MM.1S (cell line): ENCODE results near the gene EML1.

Experiments used
- DNase-seq: peaks from one replicate; pipeline ENCODE4 v3.0.0-alpha.2; 2015
- H2AFZ ChIP-seq: fragments of 300-600 bp; sonication (generic); 2 replicates; pipeline ENCODE4 v1.6.0; 2016; ENCODE audit warnings: antibody characterized with exemption, low read length
- H3F3A ChIP-seq: fragments of 300-600 bp; sonication (generic); 2 replicates; pipeline ENCODE4 v1.6.1; 2016; ENCODE audit warnings: mild to moderate bottlenecking, antibody characterized with exemption, low read length, moderate library complexity, mixed read lengths; ENCODE audit not compliant: insufficient read depth
- H3K27ac ChIP-seq: fragments of 300-600 bp; sonication (generic); 2 replicates; pipeline ENCODE4 v1.5.1; 2016; ENCODE audit warnings: mild to moderate bottlenecking, low read length
- H3K27me3 ChIP-seq: fragments of 300-600 bp; sonication (generic); replicated peaks from 2 replicates; pipeline ENCODE4 v1.6.0; 2016; ENCODE audit warnings: low read length; ENCODE audit not compliant: insufficient read depth
- H3K36me3 ChIP-seq: fragments of 300-600 bp; sonication (generic); replicated peaks from 2 replicates; pipeline ENCODE4 v1.6.1; 2016; ENCODE audit warnings: mild to moderate bottlenecking, low read length, mixed read lengths; ENCODE audit not compliant: insufficient read depth
- H3K4me1 ChIP-seq: fragments of 300-600 bp; sonication (generic); 2 replicates; pipeline ENCODE4 v1.6.1; 2016; ENCODE audit warnings: low read length, mixed read lengths
- H3K4me2 ChIP-seq: fragments of 300-600 bp; sonication (generic); 2 replicates; pipeline ENCODE4 v1.6.0; 2016; ENCODE audit warnings: low read depth, low read length
- H3K4me3 ChIP-seq: fragments of 300-600 bp; sonication (generic); 2 replicates; pipeline ENCODE4 v1.5.1; 2016; ENCODE audit warnings: low read length, mixed read lengths
- H3K79me2 ChIP-seq: fragments of 300-600 bp; sonication (generic); 2 replicates; pipeline ENCODE4 v1.6.1; 2016; ENCODE audit warnings: mixed run types, low read length, mixed read lengths
- H3K9ac ChIP-seq: fragments of 300-600 bp; sonication (generic); 2 replicates; pipeline ENCODE4 v1.6.1; 2016; ENCODE audit warnings: low read length, mixed read lengths
- H3K9me2 ChIP-seq: fragments of 300-600 bp; sonication (generic); replicated peaks from 2 replicates; pipeline ENCODE4 v1.6.1; 2016; ENCODE audit warnings: mild to moderate bottlenecking, low read length, mixed read lengths; ENCODE audit not compliant: insufficient read depth
- H3K9me3 ChIP-seq: fragments of 300-600 bp; sonication (generic); replicated peaks from 2 replicates; pipeline ENCODE4 v1.6.1; 2016; ENCODE audit warnings: mild to moderate bottlenecking, low read length, mixed read lengths; ENCODE audit not compliant: insufficient read depth
- H4K20me1 ChIP-seq: fragments of 300-600 bp; sonication (generic); 2 replicates; pipeline ENCODE4 v1.6.1; 2016; ENCODE audit warnings: mild to moderate bottlenecking, low read length, moderate library complexity, mixed read lengths; ENCODE audit not compliant: insufficient read depth
- EZH2 ChIP-seq: fragments of 300-600 bp; sonication (generic); optimal IDR thresholded peaks from 2 replicates; pipeline ENCODE3; 2017; ENCODE audit warnings: low read depth, mild to moderate bottlenecking, antibody characterized with exemption, low read length, mixed read lengths
- EZH2phosphoT487 ChIP-seq: fragments of 300-600 bp; sonication (generic); IDR thresholded peaks from 2 replicates; pipeline ENCODE4 v1.6.1; 2018; ENCODE audit warnings: antibody characterized with exemption, low read length
- TF ChIP-seq, protein P1 (sequence below): fragments of 300-600 bp; sonication (generic); IDR thresholded peaks from 2 replicates; pipeline ENCODE4 v1.5.1; 2016; ENCODE audit warnings: antibody characterized with exemption, low read length, mixed read lengths

Gene EML1

DNA sequence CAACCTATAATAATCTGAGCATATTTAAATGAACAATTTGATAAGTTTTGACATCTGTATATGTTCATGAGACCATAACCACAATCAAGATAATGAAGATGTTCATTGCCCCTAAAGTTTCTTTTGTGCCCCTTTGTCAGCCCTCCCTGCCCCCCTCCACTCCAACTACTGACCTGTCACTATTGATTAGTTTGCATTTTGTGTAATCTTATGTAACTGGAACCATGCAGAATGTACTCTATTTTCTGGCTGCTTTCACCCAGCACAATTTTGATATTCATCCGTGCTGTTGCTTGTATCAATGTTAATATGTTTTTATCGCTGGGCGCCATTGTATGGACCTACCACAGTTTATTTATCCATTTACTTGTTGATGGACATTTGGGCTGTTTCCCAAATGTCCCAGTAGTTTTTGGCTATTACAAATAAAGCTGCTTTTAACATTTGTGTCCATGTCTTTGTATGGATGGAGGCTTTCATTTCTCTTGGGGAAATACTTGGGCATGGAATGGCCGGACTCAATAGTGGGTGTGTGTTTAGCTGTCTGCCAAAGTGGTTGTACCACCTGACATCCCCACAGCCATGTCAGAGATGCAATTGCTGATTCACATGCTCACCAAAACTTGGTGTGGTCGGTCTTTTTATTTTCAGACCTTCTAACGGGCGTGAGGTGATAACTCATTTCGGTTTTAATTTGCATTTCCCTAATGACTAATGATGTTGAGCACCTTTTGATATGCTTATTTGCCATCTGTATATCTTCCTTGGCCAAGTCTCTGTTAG is 38.9 kb downstream of the EML1 start:
- H3K9ac ChIP-seq, result no peak overlapping the region
- H3K9me2 ChIP-seq, result no peaks in the 10 kb centered on the region
- H3K9me3 ChIP-seq, result no peaks in the 10 kb centered on the region
- H3K79me2 ChIP-seq, result no peaks in the 10 kb centered on the region
- H4K20me1 ChIP-seq, result no peaks in the 10 kb centered on the region
- no peak overlapping the region for H2AFZ ChIP-seq
- H3K36me3 ChIP-seq, result no peaks in the 10 kb centered on the region
- no peak for DNase-seq
- H3K4me3 ChIP-seq, result no peak overlapping the region
- H3K4me2 ChIP-seq, result no peak overlapping the region
- no peaks in the 10 kb centered on the region for H3K4me1 ChIP-seq
- H3K27ac ChIP-seq, result no peak overlapping the region
- TF ChIP-seq, protein P1, sequence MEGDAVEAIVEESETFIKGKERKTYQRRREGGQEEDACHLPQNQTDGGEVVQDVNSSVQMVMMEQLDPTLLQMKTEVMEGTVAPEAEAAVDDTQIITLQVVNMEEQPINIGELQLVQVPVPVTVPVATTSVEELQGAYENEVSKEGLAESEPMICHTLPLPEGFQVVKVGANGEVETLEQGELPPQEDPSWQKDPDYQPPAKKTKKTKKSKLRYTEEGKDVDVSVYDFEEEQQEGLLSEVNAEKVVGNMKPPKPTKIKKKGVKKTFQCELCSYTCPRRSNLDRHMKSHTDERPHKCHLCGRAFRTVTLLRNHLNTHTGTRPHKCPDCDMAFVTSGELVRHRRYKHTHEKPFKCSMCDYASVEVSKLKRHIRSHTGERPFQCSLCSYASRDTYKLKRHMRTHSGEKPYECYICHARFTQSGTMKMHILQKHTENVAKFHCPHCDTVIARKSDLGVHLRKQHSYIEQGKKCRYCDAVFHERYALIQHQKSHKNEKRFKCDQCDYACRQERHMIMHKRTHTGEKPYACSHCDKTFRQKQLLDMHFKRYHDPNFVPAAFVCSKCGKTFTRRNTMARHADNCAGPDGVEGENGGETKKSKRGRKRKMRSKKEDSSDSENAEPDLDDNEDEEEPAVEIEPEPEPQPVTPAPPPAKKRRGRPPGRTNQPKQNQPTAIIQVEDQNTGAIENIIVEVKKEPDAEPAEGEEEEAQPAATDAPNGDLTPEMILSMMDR, result no peak
- TF ChIP-seq EZH2 (no peak), EZH2phosphoT487 (no peak)
- no peaks in the 10 kb centered on the region for H3K27me3 ChIP-seq
- no peaks in the 10 kb centered on the region for H3F3A ChIP-seq

- no peak for DNase-seq
- Histone ChIP-seq H3K27me3 (no peaks in the 10 kb centered on the region), H3K4me3 (no peak overlapping the region), H3K36me3 (no peaks in the 10 kb centered on the region), H3K9ac (no peak overlapping the region), H3K4me1 (no peaks in the 10 kb centered on the region), H3K4me2 (no peak overlapping the region), H4K20me1 (no peaks in the 10 kb centered on the region), H3K9me3 (no peaks in the 10 kb centered on the region), H3K27ac (no peak overlapping the region), H3K9me2 (no peaks in the 10 kb centered on the region), H3K79me2 (no peaks in the 10 kb centered on the region), H2AFZ (no peak overlapping the region), H3F3A (no peaks in the 10 kb centered on the region)
- TF ChIP-seq EZH2 (no peak), EZH2phosphoT487 (no peak)
- TF ChIP-seq, protein P1, result no peak
Measured at GRCh38 chr14:99837822-99838221, 44.6 kb downstream of the EML1 start.

GRCh38 chr14:99838639-99839134 is 45.5 kb downstream of the EML1 start:
- TF ChIP-seq EZH2phosphoT487 (no peak), EZH2 (no peak)
- TF ChIP-seq, protein P1, result no peak
- Histone ChIP-seq H3K79me2 (no peaks in the 10 kb centered on the region), H3K27ac (no peak overlapping the region), H2AFZ (no peak overlapping the region), H3K9me3 (no peaks in the 10 kb centered on the region), H4K20me1 (no peaks in the 10 kb centered on the region), H3K27me3 (no peaks in the 10 kb centered on the region), H3K9me2 (no peaks in the 10 kb centered on the region), H3K4me3 (no peak overlapping the region), H3K9ac (no peak overlapping the region), H3F3A (no peaks in the 10 kb centered on the region), H3K4me2 (no peak overlapping the region), H3K4me1 (no peaks in the 10 kb centered on the region), H3K36me3 (no peaks in the 10 kb centered on the region)
- DNase-seq, result no peak
